Neural cell (in vitro differentiated cells): ENCODE measurements around the gene DNAAF3.

Experiments
- EP300 ChIP-seq: fragments of 450-650 bp; conservative IDR thresholded peaks from 2 replicates; pipeline ENCODE4 v1.6.1; 2014; ENCODE audit warnings: antibody characterized with exemption, mild to moderate bottlenecking, moderate library complexity; ENCODE audit not compliant: poor library complexity, severe bottlenecking
- EZH2 ChIP-seq: fragments of 200-600, 300-800 bp; shearing (Covaris generic), sonication (generic); IDR thresholded peaks from 2 replicates; pipeline ENCODE4 v1.6.1; 2014; ENCODE audit warnings: antibody characterized with exemption, low read length, borderline replicate concordance, mild to moderate bottlenecking; ENCODE audit not compliant: insufficient read depth, poor library complexity, severe bottlenecking
- POLR2AphosphoS5 ChIP-seq: IDR thresholded peaks from 2 replicates; pipeline ENCODE4 v1.6.1; 2012
- SMC3 ChIP-seq: fragments of 450-650 bp; conservative IDR thresholded peaks from 2 replicates; pipeline ENCODE4 v1.6.1; 2014; ENCODE audit warnings: antibody characterized with exemption, mild to moderate bottlenecking, moderate library complexity; ENCODE audit not compliant: poor library complexity
- TAF1 ChIP-seq: IDR thresholded peaks from 2 replicates; pipeline ENCODE4 v1.6.1; 2012; ENCODE audit warnings: low read depth
- TF ChIP-seq, protein P1 (sequence below): fragments of 450-650 bp; IDR thresholded peaks from 2 replicates; pipeline ENCODE4 v1.5.1; 2014; ENCODE audit warnings: antibody characterized with exemption, mild to moderate bottlenecking, moderate library complexity; ENCODE audit not compliant: poor library complexity, severe bottlenecking

GRCh38 chr19:55199620-55200204, 33.3 kb upstream of the DNAAF3 start:
- TF ChIP-seq, protein P1, sequence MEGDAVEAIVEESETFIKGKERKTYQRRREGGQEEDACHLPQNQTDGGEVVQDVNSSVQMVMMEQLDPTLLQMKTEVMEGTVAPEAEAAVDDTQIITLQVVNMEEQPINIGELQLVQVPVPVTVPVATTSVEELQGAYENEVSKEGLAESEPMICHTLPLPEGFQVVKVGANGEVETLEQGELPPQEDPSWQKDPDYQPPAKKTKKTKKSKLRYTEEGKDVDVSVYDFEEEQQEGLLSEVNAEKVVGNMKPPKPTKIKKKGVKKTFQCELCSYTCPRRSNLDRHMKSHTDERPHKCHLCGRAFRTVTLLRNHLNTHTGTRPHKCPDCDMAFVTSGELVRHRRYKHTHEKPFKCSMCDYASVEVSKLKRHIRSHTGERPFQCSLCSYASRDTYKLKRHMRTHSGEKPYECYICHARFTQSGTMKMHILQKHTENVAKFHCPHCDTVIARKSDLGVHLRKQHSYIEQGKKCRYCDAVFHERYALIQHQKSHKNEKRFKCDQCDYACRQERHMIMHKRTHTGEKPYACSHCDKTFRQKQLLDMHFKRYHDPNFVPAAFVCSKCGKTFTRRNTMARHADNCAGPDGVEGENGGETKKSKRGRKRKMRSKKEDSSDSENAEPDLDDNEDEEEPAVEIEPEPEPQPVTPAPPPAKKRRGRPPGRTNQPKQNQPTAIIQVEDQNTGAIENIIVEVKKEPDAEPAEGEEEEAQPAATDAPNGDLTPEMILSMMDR = no peak
- TF ChIP-seq EZH2 = no peak
- no peak for TF ChIP-seq POLR2AphosphoS5
- no peak for TF ChIP-seq SMC3
- no peak for TF ChIP-seq TAF1
- no peak for TF ChIP-seq EP300
